Activated naive CD4-positive, alpha-beta T cell treated with anti-CD3 and anti-CD28 coated beads, Interleukin-2, amount 10 ng/mL, durations not matched to agents 7 days and 5 days (primary cell): ENCODE results near the gene ARL16.

Experiments
- CTCF ChIA-PET: fragments of 350-600 bp; sonication (Branson Sonifier 250); formaldehyde crosslinking; loops from one replicate; lab custom pipeline; 2021; ENCODE audit warnings: antibody characterized with exemption; lab: Charles Lee
- DNase-seq: peaks from one replicate; pipeline ENCODE4 v3.0.0-alpha.2; 2020
- H3K27ac Mint-ChIP-seq: one replicate; pipeline ENCODE4 v1.8.0; 2021; ENCODE audit warnings: mild to moderate bottlenecking, moderate library complexity, mixed read lengths
- H3K27me3 Mint-ChIP-seq: one replicate; pipeline ENCODE4 v1.8.0; 2021; ENCODE audit warnings: mild to moderate bottlenecking, mixed read lengths
- H3K36me3 Mint-ChIP-seq: one replicate; pipeline ENCODE4 v1.8.0; 2021; ENCODE audit warnings: mixed read lengths
- H3K4me1 Mint-ChIP-seq: one replicate; pipeline ENCODE4 v1.8.0; 2021; ENCODE audit warnings: mixed read lengths
- H3K4me3 Mint-ChIP-seq: one replicate; pipeline ENCODE4 v1.8.0; 2021; ENCODE audit warnings: mild to moderate bottlenecking, moderate library complexity, mixed read lengths
- H3K9me3 Mint-ChIP-seq: one replicate; pipeline ENCODE4 v1.8.0; 2021; ENCODE audit warnings: mixed read lengths

Gene ARL16

GRCh38 chr17:81706757-81707624 is 23.4 kb upstream of the ARL16 start:
- CTCF ChIA-PET = no interaction called here

GRCh38 chr17:81706232-81706611 is 22.6 kb upstream of the ARL16 start:
- Mint-ChIP-seq H3K4me1 (peaks cover 47% of the 10 kb centered on the region), H3K9me3 (no peaks in the 10 kb centered on the region), H3K4me3 (no peak overlapping the region), H3K27ac (no peak overlapping the region), H3K36me3 (peaks cover 37% of the 10 kb centered on the region), H3K27me3 (no peaks in the 10 kb centered on the region)
- no peak for DNase-seq
- CTCF ChIA-PET = no interaction called here

More at GRCh38 chr17:81706757-81707624, 23.4 kb upstream of the ARL16 start:
- peaks cover 45% of the 10 kb centered on the region for H3K4me1 Mint-ChIP-seq
- no peak overlapping the region for H3K4me3 Mint-ChIP-seq
- peaks cover 31% of the 10 kb centered on the region for H3K36me3 Mint-ChIP-seq
- no peak for DNase-seq
- no peaks in the 10 kb centered on the region for H3K9me3 Mint-ChIP-seq
- no peak overlapping the region for H3K27ac Mint-ChIP-seq
- no peaks in the 10 kb centered on the region for H3K27me3 Mint-ChIP-seq

- no peak for DNase-seq
- peak overlapping the region; percentile 21 for H3K4me3 Mint-ChIP-seq
- H3K9me3 Mint-ChIP-seq = no peaks in the 10 kb centered on the region
- H3K36me3 Mint-ChIP-seq = peaks cover 41% of the 10 kb centered on the region
- no peak overlapping the region for H3K27ac Mint-ChIP-seq
- H3K4me1 Mint-ChIP-seq = peaks cover 47% of the 10 kb centered on the region
- no peaks in the 10 kb centered on the region for H3K27me3 Mint-ChIP-seq
- CTCF ChIA-PET = no interaction called here
These were observed 22.1 kb upstream of the ARL16 start for GRCh38 chr17:81705518-81706231.

- CTCF ChIA-PET = interaction anchor here (0.8 kb wide), 1 partner anchor 222 kb away, joined by 3 read pairs; no protein-coding TSS in a partner anchor
- peak; percentile 52 for DNase-seq
- H3K27ac Mint-ChIP-seq = peak overlapping the region; percentile 89
- H3K4me3 Mint-ChIP-seq = peak overlapping the region; percentile 86
- no peaks in the 10 kb centered on the region for H3K27me3 Mint-ChIP-seq
- H3K9me3 Mint-ChIP-seq = no peaks in the 10 kb centered on the region
- H3K4me1 Mint-ChIP-seq = peaks cover 40% of the 10 kb centered on the region
- H3K36me3 Mint-ChIP-seq = peaks cover 44% of the 10 kb centered on the region
These were observed 20.4 kb upstream of the ARL16 start for GRCh38 chr17:81703747-81704654.

- no peaks in the 10 kb centered on the region for H3K27me3 Mint-ChIP-seq
- no peaks in the 10 kb centered on the region for H3K9me3 Mint-ChIP-seq
- peaks cover 42% of the 10 kb centered on the region for H3K4me1 Mint-ChIP-seq
- DNase-seq = peak; percentile 93
- H3K27ac Mint-ChIP-seq = peak within 1 kb of the TSS; percentile 97
- H3K36me3 Mint-ChIP-seq = peaks cover 48% of the 10 kb centered on the region
- peak within 1 kb of the TSS; percentile 86 for H3K4me3 Mint-ChIP-seq
- CTCF ChIA-PET = interaction anchor here (0.8 to 1.7 kb wide), 3 partner anchors 20 to 223 kb away, joined by 3 to 8 read pairs (median 4); partner anchors contain the start of genes ARL16 and HGS
These were observed 19.5 kb upstream of the ARL16 start, which contains the start of gene MRPL12 for GRCh38 chr17:81702934-81703746. MRPL12 (plus strand) TSS chr17:81703367; CDS start chr17:81703502, 135 bp downstream.

GRCh38 chr17:81701288-81702071 is 17.9 kb upstream of the ARL16 start:
- no peaks in the 10 kb centered on the region for H3K9me3 Mint-ChIP-seq
- DNase-seq = peak; percentile 42
- CTCF ChIA-PET = interaction anchor here (0.8 to 1.7 kb wide), 3 partner anchors 18 to 30 kb away, joined by 3 to 8 read pairs (median 4); partner anchors contain the start of genes ARL16 and HGS
- H3K36me3 Mint-ChIP-seq = peaks cover 60% of the 10 kb centered on the region
- H3K4me1 Mint-ChIP-seq = peaks cover 42% of the 10 kb centered on the region
- H3K27ac Mint-ChIP-seq = peak overlapping the region; percentile 97
- peak overlapping the region; percentile 86 for H3K4me3 Mint-ChIP-seq
- no peaks in the 10 kb centered on the region for H3K27me3 Mint-ChIP-seq

- DNase-seq = no peak
- H3K36me3 Mint-ChIP-seq = peaks cover 53% of the 10 kb centered on the region
- CTCF ChIA-PET = no interaction called here
- H3K27ac Mint-ChIP-seq = no peak overlapping the region
- no peaks in the 10 kb centered on the region for H3K9me3 Mint-ChIP-seq
- peak overlapping the region; percentile 86 for H3K4me3 Mint-ChIP-seq
- no peaks in the 10 kb centered on the region for H3K27me3 Mint-ChIP-seq
- H3K4me1 Mint-ChIP-seq = peaks cover 35% of the 10 kb centered on the region
These were observed 17.0 kb upstream of the ARL16 start for GRCh38 chr17:81700353-81701287.

GRCh38 chr17:81697261-81698044 is 13.9 kb upstream of the ARL16 start:
- Mint-ChIP-seq H3K36me3 (peaks cover 41% of the 10 kb centered on the region), H3K9me3 (no peaks in the 10 kb centered on the region)
- CTCF ChIA-PET = interaction anchor here (1.5 kb wide), 1 partner anchor 14 kb away, joined by 3 read pairs; the partner anchor contains the start of genes ARL16 and HGS

GRCh38 chr17:81696218-81696941 is 12.8 kb upstream of the ARL16 start:
- no peak overlapping the region for H3K4me3 Mint-ChIP-seq
- H3K27me3 Mint-ChIP-seq = no peaks in the 10 kb centered on the region
- CTCF ChIA-PET = no interaction called here
- H3K4me1 Mint-ChIP-seq = peaks cover 11% of the 10 kb centered on the region
- H3K36me3 Mint-ChIP-seq = peaks cover 38% of the 10 kb centered on the region
- DNase-seq = no peak
- H3K9me3 Mint-ChIP-seq = no peaks in the 10 kb centered on the region
- no peak overlapping the region for H3K27ac Mint-ChIP-seq

More at GRCh38 chr17:81697261-81698044, 13.9 kb upstream of the ARL16 start:
- peaks cover 21% of the 10 kb centered on the region for H3K4me1 Mint-ChIP-seq
- H3K4me3 Mint-ChIP-seq = no peak overlapping the region
- H3K27me3 Mint-ChIP-seq = no peaks in the 10 kb centered on the region
- peak overlapping the region; percentile 2 for H3K27ac Mint-ChIP-seq
- DNase-seq = no peak

- CTCF ChIA-PET = interaction anchor here (1.3 kb wide), 1 partner anchor 20 kb away, joined by 4 read pairs; no protein-coding TSS in a partner anchor
- H3K4me1 Mint-ChIP-seq = peaks cover 5% of the 10 kb centered on the region
- no peaks in the 10 kb centered on the region for H3K27me3 Mint-ChIP-seq
- H3K27ac Mint-ChIP-seq = no peak overlapping the region
- H3K36me3 Mint-ChIP-seq = peaks cover 40% of the 10 kb centered on the region
- DNase-seq = no peak
- no peaks in the 10 kb centered on the region for H3K9me3 Mint-ChIP-seq
- H3K4me3 Mint-ChIP-seq = no peak overlapping the region
These were observed 12.2 kb upstream of the ARL16 start for GRCh38 chr17:81695801-81696200.
